Lower leg skin (tissue), 3 donors: ENCODE measurements around the gene FNDC3B.

Experiments used
- CTCF ChIP-seq, 3 donors: fragments of 450-650 bp; IDR thresholded peaks; one replicate each; pipeline ENCODE4 v1.5.1; 2016; ENCODE audit warnings: antibody characterized with exemption in 3 of 3, mild to moderate bottlenecking in 3 of 3, moderate library complexity in 2 of 3
- POLR2A ChIP-seq, 2 donors: fragments of 450-650 bp; IDR thresholded peaks; one replicate each; pipeline ENCODE4 v1.6.1; 2016 to 2017; ENCODE audit warnings: antibody characterized with exemption in 2 of 2, mild to moderate bottlenecking in 1 of 2, moderate library complexity in 1 of 2

DNA sequence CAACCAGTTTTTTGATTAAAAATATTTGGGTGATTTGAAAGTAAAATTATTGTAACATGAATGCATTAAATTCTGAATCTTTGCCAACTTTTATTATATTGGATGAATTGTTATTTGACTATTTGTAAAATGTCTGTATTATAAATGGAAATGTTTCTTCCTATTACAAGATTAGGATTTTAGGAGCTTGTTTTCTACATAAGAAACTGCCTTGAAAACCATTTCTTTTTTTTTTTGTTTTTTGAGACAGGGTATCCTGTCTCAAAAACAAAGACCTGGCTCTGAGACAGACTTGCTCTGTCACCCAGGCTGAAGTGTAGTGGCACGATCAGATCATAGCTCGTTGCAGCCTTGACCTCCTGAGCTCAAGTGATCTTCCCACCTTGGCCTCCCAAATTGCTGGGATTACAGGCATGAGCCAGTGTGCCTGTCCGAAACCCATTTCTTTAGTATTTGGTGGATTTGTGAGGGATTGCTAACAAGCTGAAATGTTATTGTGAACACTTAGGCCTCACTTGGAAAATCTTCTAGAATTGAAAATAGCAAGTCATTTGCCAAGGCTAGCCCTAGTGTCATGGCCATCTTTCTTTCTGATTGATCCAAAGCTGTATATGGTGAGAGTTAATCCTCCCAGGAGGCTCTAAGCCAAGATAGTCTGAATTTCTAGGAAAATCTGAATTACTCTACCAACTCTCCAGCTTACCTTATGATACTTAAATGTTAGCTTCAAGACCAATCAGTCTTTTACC lies 100.3 kb downstream of the FNDC3B start:
- TF ChIP-seq CTCF (IDR thresholded peaks at IDR 0.05) (no peak), POLR2A (IDR thresholded peaks at IDR 0.05) (no peak)
